T-cell (primary cell): ENCODE measurements around the gene ALLC. TPM values are rescaled to one million over a fixed set of nuclear protein-coding genes. Genes with fewer than 3 reads are reported as not detected.

Experiments used
- ATAC-seq, 4 experiments: fragments of 200-7000 bp in 3 of 4; fragments of 150-1000 bp in 1 of 4; cut with Tn5 transposase; replicated peaks in 1 of 4; 1 replicate in 3 of 4; 2 replicates in 1 of 4; pipeline ENCODE4 v1.10.0; 2021; ENCODE audit warnings: moderate library complexity in 3 of 4, mild to moderate bottlenecking in 2 of 4, moderate number of reproducible peaks in 1 of 4
- CTCF ChIA-PET, 2 donors: fragments of 300-600 bp; sonication (Branson Sonifier 250); formaldehyde crosslinking; loops; one replicate each; lab custom pipeline; 2022; ENCODE audit warnings: antibody characterized with exemption in 2 of 2; lab: Charles Lee
- POLR2A ChIA-PET, 2 donors: fragments of 300-600 bp; sonication (Branson Sonifier 250); formaldehyde crosslinking; loops; one replicate each; lab custom pipeline; 2022; ENCODE audit warnings: antibody characterized with exemption in 2 of 2; lab: Charles Lee
- DNase-seq, 35 experiments: peaks; one replicate each; pipeline versions ENCODE4 v3.0.0 to v3.0.0-alpha.2; 2013 to 2023
- H3K27ac ChIP-seq: one replicate; pipeline ENCODE4 v1.5.1; 2013; ENCODE audit warnings: low read length
- H3K27me3 ChIP-seq, 2 experiments: replicated peaks in 1 of 2; 1 replicate in 1 of 2; 2 replicates in 1 of 2; pipeline versions ENCODE4 v1.6.1 to v1.7.0; 2013; ENCODE audit warnings: low read length in 1 of 2, mixed read lengths in 1 of 2; ENCODE audit not compliant: control insufficient read depth in 2 of 2, insufficient read depth in 2 of 2; ENCODE audit errors: extremely low read depth in 1 of 2
- H3K36me3 ChIP-seq, 2 donors: 1 replicate in 1 of 2; 2 replicates in 1 of 2; pipeline versions ENCODE4 v1.6.1 to v1.7.0; 2013; ENCODE audit warnings: low read length in 1 of 2; ENCODE audit not compliant: control insufficient read depth in 2 of 2, insufficient read depth in 1 of 2; ENCODE audit errors: extremely low read depth in 1 of 2
- H3K4me1 ChIP-seq, 2 experiments: 1 replicate in 1 of 2; 2 replicates in 1 of 2; pipeline versions ENCODE4 v1.6.1 to v1.7.0; 2013; ENCODE audit warnings: low read length in 2 of 2, mixed read lengths in 1 of 2; ENCODE audit not compliant: insufficient read depth in 2 of 2, control insufficient read depth in 1 of 2; ENCODE audit errors: extremely low read depth in 1 of 2
- H3K4me3 ChIP-seq, 2 donors: 1 replicate in 1 of 2; 2 replicates in 1 of 2; pipeline versions ENCODE4 v1.5.1 to v1.7.0; 2013; ENCODE audit warnings: mild to moderate bottlenecking in 2 of 2, low read length in 1 of 2, moderate library complexity in 1 of 2; ENCODE audit not compliant: control insufficient read depth in 1 of 2; ENCODE audit errors: extremely low read depth in 1 of 2
- H3K9me3 ChIP-seq: 2 replicates; pipeline ENCODE4 v1.7.0; 2013
- H3K27ac Mint-ChIP-seq, 2 donors: one replicate each; pipeline ENCODE4 v1.8.0; 2020 to 2021; ENCODE audit warnings: mild to moderate bottlenecking in 2 of 2, mixed read lengths in 2 of 2
- H3K27me3 Mint-ChIP-seq, 2 donors: one replicate each; pipeline ENCODE4 v1.8.0; 2021 to 2022; ENCODE audit warnings: mixed read lengths in 2 of 2
- H3K36me3 Mint-ChIP-seq: one replicate; pipeline ENCODE4 v1.8.0; 2021; ENCODE audit warnings: mixed read lengths
- H3K4me1 Mint-ChIP-seq, 3 donors: one replicate each; pipeline ENCODE4 v1.8.0; 2020 to 2022; ENCODE audit warnings: mixed read lengths in 3 of 3, mild to moderate bottlenecking in 1 of 3
- H3K4me3 Mint-ChIP-seq, 3 donors: one replicate each; pipeline ENCODE4 v1.8.0; 2020 to 2022; ENCODE audit warnings: mild to moderate bottlenecking in 3 of 3, mixed read lengths in 3 of 3, moderate library complexity in 3 of 3
- H3K9me3 Mint-ChIP-seq, 3 donors: one replicate each; pipeline ENCODE4 v1.8.0; 2020 to 2022; ENCODE audit warnings: mixed read lengths in 3 of 3
- WGBS: methylation state at CpG from one replicate; pipeline ENCODE4 v1.1.5; 2013; ENCODE audit warnings: missing lambda C conversion rate; ENCODE audit not compliant: insufficient coverage; 5-methylcytosine and 5-hydroxymethylcytosine counted together
- total RNA-seq, 35 experiments: library from RNA in 6 of 35; stranded (reverse) in 6 of 35; fragments of 120-200 nt in 1 of 35; gene quantifications; one replicate each; pipeline versions ENCODE4 v1.2.1 to v1.2.4 and lab custom pipeline; 2013 to 2026

The ALLC gene
- total RNA-seq, 5 donors from 2014 or later (not counting 1 experiment from before 2014, with no cell fraction given): not detected

DNA sequence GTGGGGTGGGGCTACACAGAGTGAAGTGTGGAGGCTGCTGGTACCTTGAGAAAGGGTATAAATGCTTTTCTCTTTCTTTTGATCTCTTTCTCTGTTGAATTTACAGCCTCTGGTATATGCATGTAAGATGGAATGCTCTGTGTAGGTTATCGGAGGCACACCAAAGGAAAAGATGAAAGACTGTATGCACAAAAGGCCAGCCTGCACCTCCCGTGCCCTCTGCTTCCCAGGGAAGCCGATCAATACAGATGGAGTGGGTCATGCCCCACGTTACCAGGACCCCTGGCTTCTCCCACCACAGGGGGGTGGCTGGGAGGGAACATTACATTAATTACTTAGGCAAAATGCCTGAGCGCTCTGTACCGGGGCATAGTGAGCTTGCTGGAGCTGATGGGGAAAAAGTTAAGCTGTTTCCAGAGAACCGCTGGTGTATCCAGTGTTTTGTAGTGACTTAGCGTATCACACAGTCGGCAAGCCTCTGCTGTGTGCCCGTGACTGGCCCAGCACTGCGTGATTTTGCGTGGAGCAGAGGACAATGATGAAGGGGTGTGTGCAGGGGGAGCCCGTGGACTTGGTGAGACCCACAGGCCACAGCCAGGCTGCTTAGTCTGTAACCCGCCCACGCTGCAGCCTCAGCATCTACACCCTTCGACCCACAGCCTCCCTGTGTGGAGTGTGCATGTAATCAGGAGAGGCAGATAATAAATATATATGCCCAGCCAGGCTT, 8.0 kb downstream of the ALLC start:
- no peaks in the 10 kb centered on the region for H3K36me3 ChIP-seq
- Mint-ChIP-seq H3K9me3 (no peaks in the 10 kb centered on the region), H3K36me3 (no peaks in the 10 kb centered on the region), H3K27me3 (peaks cover 8 to 12% of the 10 kb centered on the region in 2 donors), H3K27ac (no peak overlapping the region), H3K4me3 (no peak overlapping the region), H3K4me1 (peaks cover 0 to 3% (median 0%) of the 10 kb centered on the region in 3 donors)
- CTCF ChIA-PET: no interaction called here
- H3K4me3 ChIP-seq: no peak overlapping the region
- POLR2A ChIA-PET: interaction anchor here in 1 of 2 donors (0.7 kb wide), 1 partner anchor 281 kb away, joined by 3 read pairs; no protein-coding TSS in a partner anchor
- ATAC-seq (no peak), DNase-seq (no peak)
- no peaks in the 10 kb centered on the region for H3K4me1 ChIP-seq
- no peak overlapping the region for H3K27ac ChIP-seq
- no peaks in the 10 kb centered on the region for H3K9me3 ChIP-seq
- H3K27me3 ChIP-seq: peaks cover 0 to 15% of the 10 kb centered on the region in 2 experiments
- WGBS: 87% methylated on average over 10 of the region's 16 CpGs

DNA sequence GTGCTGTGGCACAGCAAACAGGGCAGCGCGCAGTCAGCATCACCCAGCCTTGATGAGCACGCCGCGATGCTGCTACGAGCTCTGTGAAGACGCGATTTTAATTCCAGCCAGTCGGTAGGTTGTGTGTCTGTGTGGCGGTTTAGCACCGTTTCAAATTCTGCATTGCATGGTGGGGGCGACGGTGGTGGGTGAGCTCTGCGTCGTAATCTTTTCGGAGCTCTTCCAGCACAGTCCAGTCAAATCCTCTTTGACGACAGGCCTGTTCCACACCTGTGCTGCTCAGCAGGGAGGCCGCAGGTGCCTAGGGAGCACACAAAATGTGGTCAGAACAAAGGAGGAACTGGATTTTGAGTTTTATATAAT, 8.6 kb downstream of the ALLC start:
- H3K27me3 Mint-ChIP-seq: peaks cover 8 to 12% of the 10 kb centered on the region in 2 donors
- Histone ChIP-seq H3K4me1 (no peaks in the 10 kb centered on the region), H3K36me3 (no peaks in the 10 kb centered on the region), H3K27me3 (peaks cover 0 to 15% of the 10 kb centered on the region in 2 experiments), H3K9me3 (no peaks in the 10 kb centered on the region), H3K4me3 (no peak overlapping the region), H3K27ac (no peak overlapping the region)
- no peak overlapping the region for H3K4me3 Mint-ChIP-seq
- no peaks in the 10 kb centered on the region for H3K9me3 Mint-ChIP-seq
- WGBS: 93% methylated on average over 14 of the region's 18 CpGs
- ChIA-PET POLR2A (interaction anchor here in 1 of 2 donors (0.7 kb wide), 1 partner anchor 282 kb away, joined by 3 read pairs; no protein-coding TSS in a partner anchor), CTCF (no interaction called here)
- DNase-seq (no peak), ATAC-seq (no peak)
- H3K27ac Mint-ChIP-seq: no peak overlapping the region
- H3K4me1 Mint-ChIP-seq: peaks cover 0 to under 1% (median 0%) of the 10 kb centered on the region in 3 donors
- no peaks in the 10 kb centered on the region for H3K36me3 Mint-ChIP-seq

DNA sequence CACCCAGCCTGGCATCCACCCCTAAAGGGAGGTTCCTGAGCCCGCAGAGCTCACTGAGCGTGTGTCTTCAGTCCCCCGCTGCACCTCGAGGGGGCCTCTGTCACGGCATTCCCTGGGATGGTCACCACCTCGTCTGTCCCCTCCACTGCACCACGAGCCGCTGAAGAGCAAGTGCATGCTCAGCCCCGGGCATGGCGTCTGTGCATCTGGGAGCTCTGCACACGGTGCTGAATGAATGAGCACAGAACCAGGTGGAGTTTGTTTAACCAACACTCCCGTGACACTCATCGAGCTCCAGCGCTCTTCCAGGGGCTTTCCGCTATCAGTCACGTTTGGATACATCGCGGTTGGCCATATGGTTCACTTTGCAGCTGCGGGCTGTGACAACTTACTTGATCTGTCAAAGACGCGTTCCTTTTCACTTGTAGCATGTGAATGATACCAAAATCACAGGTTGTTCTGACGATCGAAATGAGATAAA, 9.2 kb downstream of the ALLC start:
- WGBS: 84% methylated on average over 23 of the region's 23 CpGs
- no peaks in the 10 kb centered on the region for H3K4me1 Mint-ChIP-seq
- Histone ChIP-seq H3K4me3 (no peak overlapping the region), H3K27me3 (peaks cover 0 to 15% of the 10 kb centered on the region in 2 experiments), H3K4me1 (no peaks in the 10 kb centered on the region), H3K36me3 (no peaks in the 10 kb centered on the region), H3K9me3 (no peaks in the 10 kb centered on the region), H3K27ac (no peak overlapping the region)
- no peaks in the 10 kb centered on the region for H3K9me3 Mint-ChIP-seq
- DNase-seq (no peak), ATAC-seq (no peak)
- no peak overlapping the region for H3K4me3 Mint-ChIP-seq
- H3K27me3 Mint-ChIP-seq: peaks cover 8 to 12% of the 10 kb centered on the region in 2 donors
- ChIA-PET POLR2A (no interaction called here), CTCF (no interaction called here)
- no peaks in the 10 kb centered on the region for H3K36me3 Mint-ChIP-seq
- H3K27ac Mint-ChIP-seq: no peak overlapping the region

DNA sequence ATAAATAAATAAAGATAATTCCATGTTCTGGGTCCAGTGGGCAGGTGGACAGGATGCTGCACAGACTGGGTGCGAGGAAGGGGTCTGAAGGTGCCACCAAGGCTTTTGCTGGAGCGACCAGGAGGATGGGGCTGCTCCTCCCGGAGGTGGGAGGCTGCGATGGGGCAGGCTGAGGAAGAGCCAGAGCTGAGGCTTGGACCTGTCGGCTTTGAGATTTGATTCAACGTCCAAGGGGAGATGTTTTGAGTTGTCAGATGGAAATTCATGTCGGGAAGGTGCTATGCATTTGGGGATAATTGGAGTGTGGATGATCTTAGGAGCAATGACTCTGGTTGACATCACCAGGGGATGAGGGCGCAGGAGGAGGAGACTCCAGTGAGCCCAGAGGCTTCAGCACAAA, 11.7 kb downstream of the ALLC start:
- Mint-ChIP-seq H3K27ac (no peak overlapping the region), H3K4me1 (no peaks in the 10 kb centered on the region), H3K4me3 (no peak overlapping the region), H3K27me3 (peaks cover 11 to 16% of the 10 kb centered on the region in 2 donors), H3K9me3 (no peaks in the 10 kb centered on the region), H3K36me3 (no peaks in the 10 kb centered on the region)
- Histone ChIP-seq H3K36me3 (no peaks in the 10 kb centered on the region), H3K9me3 (no peaks in the 10 kb centered on the region), H3K27ac (no peak overlapping the region), H3K4me1 (no peaks in the 10 kb centered on the region), H3K4me3 (no peak overlapping the region), H3K27me3 (peaks cover 0 to 15% of the 10 kb centered on the region in 2 experiments)
- ChIA-PET POLR2A (no interaction called here), CTCF (no interaction called here)
- 79% methylated on average over 8 of the region's 8 CpGs for WGBS
- ATAC-seq (no peak), DNase-seq (peak in 1 of 35 experiments; percentile 2)

DNA sequence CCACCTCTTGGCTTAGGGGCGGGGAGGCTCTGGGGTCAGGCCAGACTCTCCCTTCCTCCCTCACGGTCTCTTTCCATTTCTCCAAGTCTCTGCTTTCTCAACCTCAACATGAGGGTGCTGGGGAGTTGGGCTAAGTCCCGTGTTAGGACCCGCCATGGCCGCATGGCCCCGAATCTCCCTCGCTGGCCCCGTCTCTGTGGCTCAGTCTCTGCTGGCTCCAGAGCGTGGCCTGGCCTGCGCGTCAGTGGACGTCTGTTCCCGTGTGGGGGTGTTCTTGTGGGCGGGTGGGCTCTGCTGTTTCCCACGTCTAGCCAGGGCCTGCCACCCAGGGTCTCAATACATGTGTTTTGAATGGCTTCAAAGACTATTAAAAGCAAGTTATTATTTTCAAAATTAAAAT, 12.4 kb downstream of the ALLC start:
- Mint-ChIP-seq H3K4me3 (no peak overlapping the region), H3K27ac (no peak overlapping the region), H3K36me3 (no peaks in the 10 kb centered on the region), H3K27me3 (peaks cover 11 to 16% of the 10 kb centered on the region in 2 donors), H3K4me1 (no peaks in the 10 kb centered on the region), H3K9me3 (no peaks in the 10 kb centered on the region)
- no peak overlapping the region for H3K27ac ChIP-seq
- no peak for DNase-seq
- no peak overlapping the region for H3K4me3 ChIP-seq
- no peaks in the 10 kb centered on the region for H3K4me1 ChIP-seq
- ChIA-PET POLR2A (no interaction called here), CTCF (no interaction called here)
- peaks cover 0 to 15% of the 10 kb centered on the region in 2 experiments for H3K27me3 ChIP-seq
- no peaks in the 10 kb centered on the region for H3K36me3 ChIP-seq
- H3K9me3 ChIP-seq: no peaks in the 10 kb centered on the region
- no peak for ATAC-seq
- no CpG with 5 or more reads among the region's 15 CpGs for WGBS

DNA sequence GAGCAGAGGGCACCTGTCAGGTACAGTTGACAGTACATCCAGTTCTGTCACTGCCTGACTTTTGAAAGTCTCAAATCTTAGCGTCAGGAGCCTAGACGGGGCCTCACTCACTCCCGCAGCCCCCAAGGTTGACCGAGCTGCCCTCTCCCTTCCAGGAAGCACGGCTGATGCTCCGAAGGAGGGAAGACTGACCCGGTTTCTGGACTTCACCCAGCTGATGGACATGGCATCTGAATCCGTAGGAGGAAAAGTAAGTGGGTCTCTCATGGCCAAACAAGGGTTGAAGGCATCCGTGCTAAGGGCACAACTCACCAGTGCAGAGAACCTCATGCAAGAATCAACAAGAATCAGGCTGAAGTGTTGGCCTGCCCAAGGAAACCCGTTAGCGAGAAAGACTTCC, 12.9 kb downstream of the ALLC start:
- ChIA-PET CTCF (no interaction called here), POLR2A (no interaction called here)

More for the DNA sequence above, 12.9 kb downstream of the ALLC start:
- no peaks in the 10 kb centered on the region for H3K9me3 ChIP-seq
- WGBS: 87% methylated on average over 7 of the region's 11 CpGs
- H3K36me3 Mint-ChIP-seq: no peaks in the 10 kb centered on the region
- H3K36me3 ChIP-seq: no peaks in the 10 kb centered on the region
- H3K27ac ChIP-seq: no peak overlapping the region
- H3K27me3 Mint-ChIP-seq: peaks cover 8 to 16% of the 10 kb centered on the region in 2 donors
- no peak overlapping the region for H3K4me3 ChIP-seq
- no peaks in the 10 kb centered on the region for H3K4me1 Mint-ChIP-seq
- no peaks in the 10 kb centered on the region for H3K4me1 ChIP-seq
- DNase-seq: no peak
- H3K27ac Mint-ChIP-seq: no peak overlapping the region
- no peaks in the 10 kb centered on the region for H3K9me3 Mint-ChIP-seq
- ATAC-seq: no peak
- no peak overlapping the region for H3K4me3 Mint-ChIP-seq
- H3K27me3 ChIP-seq: peaks cover 0 to 15% of the 10 kb centered on the region in 2 experiments
